Activated CD8-positive, alpha-beta T cell treated with anti-CD3 and anti-CD28 coated beads, Interleukin-2, amount 10 ng/mL, durations not matched to agents 7 days and 5 days (primary cell): ENCODE measurements around the gene MSI2. TPM values are rescaled to one million over a fixed set of nuclear protein-coding genes. Genes with fewer than 3 reads are reported as not detected.

Experiments
- ATAC-seq: fragments of 150-1000 bp; cut with Tn5 transposase; one replicate; pipeline ENCODE4 v1.10.0; 2021; ENCODE audit warnings: moderate library complexity
- CTCF ChIA-PET: fragments of 350-600 bp; sonication (Branson Sonifier 250); formaldehyde crosslinking; loops from one replicate; lab custom pipeline; 2021; ENCODE audit warnings: antibody characterized with exemption; lab: Charles Lee
- POLR2A ChIA-PET: fragments of 350-600 bp; sonication (Branson Sonifier 250); formaldehyde crosslinking; loops from one replicate; lab custom pipeline; 2021; ENCODE audit warnings: antibody characterized with exemption; lab: Charles Lee
- DNase-seq: peaks from one replicate; pipeline ENCODE4 v3.0.0-alpha.2; 2020
- H3K27ac Mint-ChIP-seq: one replicate; pipeline ENCODE4 v1.8.0; 2021; ENCODE audit warnings: mild to moderate bottlenecking, mixed read lengths
- H3K27me3 Mint-ChIP-seq: one replicate; pipeline ENCODE4 v1.8.0; 2021; ENCODE audit warnings: low read depth, mixed read lengths
- H3K36me3 Mint-ChIP-seq: one replicate; pipeline ENCODE4 v1.8.0; 2021; ENCODE audit warnings: low read depth, mixed read lengths
- H3K4me1 Mint-ChIP-seq: one replicate; pipeline ENCODE4 v1.8.0; 2021; ENCODE audit warnings: low read depth, mixed read lengths
- H3K4me3 Mint-ChIP-seq: one replicate; pipeline ENCODE4 v1.8.0; 2021; ENCODE audit warnings: mild to moderate bottlenecking, mixed read lengths
- H3K9me3 Mint-ChIP-seq: one replicate; pipeline ENCODE4 v1.8.0; 2022; ENCODE audit warnings: mixed read lengths; ENCODE audit not compliant: insufficient read depth
- total RNA-seq, 2 experiments: library from RNA; stranded (reverse); gene quantifications; one replicate each; pipeline ENCODE4 v1.2.3, GENCODE V29; 2021

Gene MSI2
- total RNA-seq, 2 experiments from 2014 or later, result 123 to 125 TPM

- H3K27me3 Mint-ChIP-seq, result no peaks in the 10 kb centered on the region
- H3K9me3 Mint-ChIP-seq, result no peaks in the 10 kb centered on the region
- peaks cover 41% of the 10 kb centered on the region for H3K4me1 Mint-ChIP-seq
- no peak overlapping the region for H3K4me3 Mint-ChIP-seq
- no peak for DNase-seq
- CTCF ChIA-PET, result interaction anchor here (4.6 kb wide), 1 partner anchor 28 kb away, joined by 23 read pairs; no protein-coding TSS in a partner anchor
- H3K36me3 Mint-ChIP-seq, result peaks cover 73% of the 10 kb centered on the region
- H3K27ac Mint-ChIP-seq, result no peak overlapping the region
- ATAC-seq, result no peak
- POLR2A ChIA-PET, result no interaction called here
Measured at GRCh38 chr17:57271821-57272220, 15.5 kb downstream of the MSI2 start.

- H3K4me1 Mint-ChIP-seq, result peaks cover 54% of the 10 kb centered on the region
- ATAC-seq, result no peak
- POLR2A ChIA-PET, result no interaction called here
- H3K27me3 Mint-ChIP-seq, result no peaks in the 10 kb centered on the region
- CTCF ChIA-PET, result interaction anchor here (1.3 kb wide), 1 partner anchor 16 kb away, joined by 4 read pairs; no protein-coding TSS in a partner anchor
- no peak overlapping the region for H3K4me3 Mint-ChIP-seq
- no peak for DNase-seq
- no peak overlapping the region for H3K27ac Mint-ChIP-seq
- H3K36me3 Mint-ChIP-seq, result peaks cover 71% of the 10 kb centered on the region
- H3K9me3 Mint-ChIP-seq, result no peaks in the 10 kb centered on the region
Measured at GRCh38 chr17:57273490-57273889, 17.2 kb downstream of the MSI2 start.

- Mint-ChIP-seq H3K9me3 (no peaks in the 10 kb centered on the region), H3K4me3 (no peak overlapping the region), H3K36me3 (peaks cover 71% of the 10 kb centered on the region), H3K27ac (no peak overlapping the region), H3K4me1 (peaks cover 61% of the 10 kb centered on the region), H3K27me3 (no peaks in the 10 kb centered on the region)
- CTCF ChIA-PET, result interaction anchor here (1.3 kb wide), 1 partner anchor 17 kb away, joined by 4 read pairs; no protein-coding TSS in a partner anchor
- ATAC-seq, result no peak
- DNase-seq, result no peak
- POLR2A ChIA-PET, result no interaction called here
Measured at GRCh38 chr17:57274162-57274561, 17.8 kb downstream of the MSI2 start.

GRCh38 chr17:57275071-57275764, 18.9 kb downstream of the MSI2 start:
- Mint-ChIP-seq H3K4me3 (no peak overlapping the region), H3K27me3 (no peaks in the 10 kb centered on the region), H3K4me1 (peaks cover 70% of the 10 kb centered on the region), H3K36me3 (peaks cover 69% of the 10 kb centered on the region), H3K9me3 (no peaks in the 10 kb centered on the region), H3K27ac (no peak overlapping the region)
- no peak for ATAC-seq
- ChIA-PET CTCF (no interaction called here), POLR2A (no interaction called here)
- DNase-seq, result no peak

- ChIA-PET CTCF (interaction anchor here (0.9 kb wide), 1 partner anchor 507 kb away, joined by 3 read pairs; no protein-coding TSS in a partner anchor), POLR2A (no interaction called here)
- Mint-ChIP-seq H3K27ac (no peak overlapping the region), H3K9me3 (no peaks in the 10 kb centered on the region), H3K4me1 (peaks cover 72% of the 10 kb centered on the region), H3K36me3 (peaks cover 67% of the 10 kb centered on the region), H3K4me3 (no peak overlapping the region), H3K27me3 (no peaks in the 10 kb centered on the region)
- no peak for ATAC-seq
- DNase-seq, result no peak
Measured at GRCh38 chr17:57276621-57277020, 20.3 kb downstream of the MSI2 start.

GRCh38 chr17:57277923-57278604, 21.7 kb downstream of the MSI2 start:
- ChIA-PET CTCF (interaction anchor here (1.5 kb wide), 1 partner anchor 34 kb away, joined by 11 read pairs; no protein-coding TSS in a partner anchor), POLR2A (interaction anchor here (0.8 to 1.6 kb wide), 3 partner anchors 11 to 21 kb away, joined by 3 to 4 read pairs (median 4); no protein-coding TSS in a partner anchor)
- no peak for ATAC-seq
- Mint-ChIP-seq H3K4me1 (peaks cover 74% of the 10 kb centered on the region), H3K27me3 (no peaks in the 10 kb centered on the region), H3K27ac (peak overlapping the region; percentile 63), H3K9me3 (no peaks in the 10 kb centered on the region), H3K36me3 (peaks cover 61% of the 10 kb centered on the region), H3K4me3 (no peak overlapping the region)
- no peak for DNase-seq

- no peak for DNase-seq
- no peaks in the 10 kb centered on the region for H3K27me3 Mint-ChIP-seq
- POLR2A ChIA-PET, result interaction anchor here (0.8 to 1.6 kb wide), 2 partner anchors 12 to 21 kb away, joined by 4 read pairs; no protein-coding TSS in a partner anchor
- peaks cover 65% of the 10 kb centered on the region for H3K36me3 Mint-ChIP-seq
- peaks cover 82% of the 10 kb centered on the region for H3K4me1 Mint-ChIP-seq
- no peak overlapping the region for H3K4me3 Mint-ChIP-seq
- CTCF ChIA-PET, result interaction anchor here (0.9 to 4.2 kb wide), 7 partner anchors 9 to 319 kb away, joined by 3 to 26 read pairs (median 3); no protein-coding TSS in a partner anchor
- H3K27ac Mint-ChIP-seq, result peak overlapping the region; percentile 32
- H3K9me3 Mint-ChIP-seq, result no peaks in the 10 kb centered on the region
- ATAC-seq, result no peak
Measured at GRCh38 chr17:57278740-57279387, 22.5 kb downstream of the MSI2 start.

GRCh38 chr17:57279432-57279831, 23.1 kb downstream of the MSI2 start:
- DNase-seq (no peak), ATAC-seq (no peak)
- H3K36me3 Mint-ChIP-seq, result peaks cover 64% of the 10 kb centered on the region
- no peaks in the 10 kb centered on the region for H3K9me3 Mint-ChIP-seq
- H3K27me3 Mint-ChIP-seq, result no peaks in the 10 kb centered on the region
- H3K4me3 Mint-ChIP-seq, result no peak overlapping the region
- peak overlapping the region; percentile 30 for H3K27ac Mint-ChIP-seq
- H3K4me1 Mint-ChIP-seq, result peaks cover 88% of the 10 kb centered on the region
- POLR2A ChIA-PET, result interaction anchor here (0.6 to 1.6 kb wide), 2 partner anchors 20 to 22 kb away, joined by 3 to 4 read pairs; no protein-coding TSS in a partner anchor
- CTCF ChIA-PET, result interaction anchor here (0.9 to 4.2 kb wide), 6 partner anchors 9 to 319 kb away, joined by 3 to 26 read pairs (median 3); no protein-coding TSS in a partner anchor

- POLR2A ChIA-PET, result interaction anchor here (1.5 to 3.2 kb wide), 2 partner anchors 15 to 24 kb away, joined by 3 to 9 read pairs; no protein-coding TSS in a partner anchor
- H3K4me3 Mint-ChIP-seq, result peak overlapping the region; percentile 26
Measured at GRCh38 chr17:57281887-57282286, 25.6 kb downstream of the MSI2 start.

GRCh38 chr17:57282296-57282695, 26.0 kb downstream of the MSI2 start:
- Mint-ChIP-seq H3K27me3 (no peaks in the 10 kb centered on the region), H3K4me1 (peaks cover 94% of the 10 kb centered on the region), H3K4me3 (peak overlapping the region; percentile 26), H3K9me3 (no peaks in the 10 kb centered on the region), H3K27ac (peak overlapping the region; percentile 75), H3K36me3 (peaks cover 58% of the 10 kb centered on the region)
- DNase-seq (no peak), ATAC-seq (peak; percentile 6)
- ChIA-PET POLR2A (interaction anchor here (1.5 to 3.2 kb wide), 2 partner anchors 15 to 25 kb away, joined by 3 to 9 read pairs; no protein-coding TSS in a partner anchor), CTCF (interaction anchor here (1.1 to 4.2 kb wide), 3 partner anchors 24 to 390 kb away, joined by 3 to 26 read pairs (median 7); no protein-coding TSS in a partner anchor)

More at GRCh38 chr17:57281887-57282286, 25.6 kb downstream of the MSI2 start:
- Mint-ChIP-seq H3K27ac (peak overlapping the region; percentile 75), H3K36me3 (peaks cover 56% of the 10 kb centered on the region), H3K4me1 (peaks cover 91% of the 10 kb centered on the region), H3K9me3 (no peaks in the 10 kb centered on the region), H3K27me3 (no peaks in the 10 kb centered on the region)
- CTCF ChIA-PET, result interaction anchor here (1.1 to 4.2 kb wide), 3 partner anchors 24 to 390 kb away, joined by 3 to 26 read pairs (median 7); no protein-coding TSS in a partner anchor
- peak; percentile 61 for ATAC-seq
- peak; percentile 59 for DNase-seq
